KMS-11 (cell line): ENCODE results near the gene PSMF1.

ENCODE experiments used
- H2AFZ ChIP-seq: fragments of 200-600 bp; sonication (generic); 2 replicates; pipeline ENCODE4 v1.6.1; 2016; ENCODE audit warnings: antibody characterized with exemption, mixed run types, low read depth
- H3K27ac ChIP-seq: fragments of 200-600 bp; sonication (generic); 2 replicates; pipeline ENCODE4 v1.6.1; 2016; ENCODE audit warnings: mild to moderate bottlenecking, mixed run types
- H3K27me3 ChIP-seq: fragments of 200-600 bp; sonication (generic); 2 replicates; pipeline ENCODE4 v1.6.1; 2017; ENCODE audit warnings: mild to moderate bottlenecking, low read depth, mixed run types, moderate library complexity; ENCODE audit not compliant: insufficient read depth
- H3K36me3 ChIP-seq: fragments of 200-600 bp; sonication (generic); 2 replicates; pipeline ENCODE4 v1.6.1; 2017; ENCODE audit warnings: mild to moderate bottlenecking, mixed run types; ENCODE audit not compliant: insufficient read depth
- H3K4me1 ChIP-seq: fragments of 200-600 bp; sonication (generic); 2 replicates; pipeline ENCODE4 v1.6.1; 2016; ENCODE audit warnings: mild to moderate bottlenecking, low read depth, mixed run types; ENCODE audit not compliant: poor library complexity, severe bottlenecking
- H3K4me2 ChIP-seq: fragments of 200-600 bp; sonication (generic); 2 replicates; pipeline ENCODE4 v1.7.0; 2016; ENCODE audit warnings: mild to moderate bottlenecking, mixed run types
- H3K4me3 ChIP-seq: fragments of 200-600 bp; sonication (generic); IDR thresholded peaks from 2 replicates; pipeline ENCODE4 v1.6.1; 2017; ENCODE audit warnings: low read depth, low read length, mixed read lengths; ENCODE audit not compliant: insufficient read depth
- H3K79me2 ChIP-seq: fragments of 200-600 bp; sonication (generic); 2 replicates; pipeline ENCODE4 v1.6.1; 2016; ENCODE audit warnings: low read depth, mixed run types; ENCODE audit not compliant: insufficient read depth
- H3K9ac ChIP-seq: fragments of 200-600 bp; sonication (generic); 2 replicates; pipeline ENCODE4 v1.6.1; 2016; ENCODE audit warnings: mild to moderate bottlenecking, mixed run types
- H4K20me1 ChIP-seq: fragments of 200-600 bp; sonication (generic); 2 replicates; pipeline ENCODE4 v1.6.1; 2016; ENCODE audit warnings: mild to moderate bottlenecking, mixed run types; ENCODE audit not compliant: insufficient read depth
- CTCF ChIP-seq: fragments of 200-600 bp; sonication (generic); conservative IDR thresholded peaks from 2 replicates; pipeline ENCODE4 v1.6.1; 2017; ENCODE audit warnings: low read depth, mild to moderate bottlenecking, antibody characterized with exemption, low read length, moderate library complexity, mixed read lengths

The PSMF1 gene

GRCh38 chr20:1183153-1183552 lies 64.8 kb downstream of the PSMF1 start:
- Histone ChIP-seq H3K27me3 (no peaks in the 10 kb centered on the region), H3K4me3 (no peak overlapping the region), H3K36me3 (no peaks in the 10 kb centered on the region), H3K79me2 (no peaks in the 10 kb centered on the region), H3K4me1 (peaks cover 4% of the 10 kb centered on the region), H3K9ac (no peak overlapping the region), H3K4me2 (no peak overlapping the region), H2AFZ (no peak overlapping the region), H4K20me1 (no peaks in the 10 kb centered on the region), H3K27ac (no peak overlapping the region)
- no peak for TF ChIP-seq CTCF

- no peak overlapping the region for H3K27ac ChIP-seq
- TF ChIP-seq CTCF: no peak
- no peaks in the 10 kb centered on the region for H3K79me2 ChIP-seq
- H2AFZ ChIP-seq: no peak overlapping the region
- peaks cover 4% of the 10 kb centered on the region for H3K4me1 ChIP-seq
- H4K20me1 ChIP-seq: no peaks in the 10 kb centered on the region
- no peak overlapping the region for H3K4me3 ChIP-seq
- no peak overlapping the region for H3K4me2 ChIP-seq
- no peaks in the 10 kb centered on the region for H3K36me3 ChIP-seq
- no peak overlapping the region for H3K9ac ChIP-seq
- no peaks in the 10 kb centered on the region for H3K27me3 ChIP-seq
Observed at GRCh38 chr20:1184260-1184637, 65.8 kb downstream of the PSMF1 start.

- no peak for TF ChIP-seq CTCF
- H3K27ac ChIP-seq: no peak within 1 kb of the TSS
- peak within 1 kb of the TSS; percentile 19; the same call in 1 of the 2 replicates for H2AFZ ChIP-seq
- no peaks in the 10 kb centered on the region for H3K79me2 ChIP-seq
- H3K9ac ChIP-seq: no peak within 1 kb of the TSS
- H3K4me1 ChIP-seq: peaks cover 4% of the 10 kb centered on the region
- H4K20me1 ChIP-seq: no peaks in the 10 kb centered on the region
- H3K4me3 ChIP-seq: no peak within 1 kb of the TSS
- H3K4me2 ChIP-seq: peak within 1 kb of the TSS; percentile 33
- 0 out of 2 replicates have a peak, but pooled peaks cover 2% of the 10 kb centered on the region for H3K27me3 ChIP-seq
- no peaks in the 10 kb centered on the region for H3K36me3 ChIP-seq
Observed at GRCh38 chr20:1184638-1185315, 66.4 kb downstream of the PSMF1 start, which contains the start of gene TMEM74B. Gene TMEM74B, minus strand, starts transcription at chr20:1184981. Its CDS starts 1,180 bp downstream, at chr20:1183801.

GRCh38 chr20:1185316-1185741 lies 66.9 kb downstream of the PSMF1 start:
- H3K36me3 ChIP-seq: no peaks in the 10 kb centered on the region
- TF ChIP-seq CTCF: no peak
- 0 out of 2 replicates have a peak, but pooled peaks cover 2% of the 10 kb centered on the region for H3K27me3 ChIP-seq
- no peak overlapping the region; the same call in 1 of the 2 replicates for H2AFZ ChIP-seq
- H3K4me3 ChIP-seq: no peak overlapping the region
- H3K4me2 ChIP-seq: peak overlapping the region; percentile 33; the same call in 1 of the 2 replicates
- H4K20me1 ChIP-seq: no peaks in the 10 kb centered on the region
- no peak overlapping the region for H3K27ac ChIP-seq
- no peak overlapping the region for H3K9ac ChIP-seq
- peaks cover 4% of the 10 kb centered on the region for H3K4me1 ChIP-seq
- H3K79me2 ChIP-seq: no peaks in the 10 kb centered on the region
